ENCODE data around the gene CHD2.
"Not testable (repeated sequence)": the region's sequence is repeated elsewhere in the genome, so short reads cannot be mapped to it uniquely, and the experiment has no call there.

The CHD2 gene

DNA sequence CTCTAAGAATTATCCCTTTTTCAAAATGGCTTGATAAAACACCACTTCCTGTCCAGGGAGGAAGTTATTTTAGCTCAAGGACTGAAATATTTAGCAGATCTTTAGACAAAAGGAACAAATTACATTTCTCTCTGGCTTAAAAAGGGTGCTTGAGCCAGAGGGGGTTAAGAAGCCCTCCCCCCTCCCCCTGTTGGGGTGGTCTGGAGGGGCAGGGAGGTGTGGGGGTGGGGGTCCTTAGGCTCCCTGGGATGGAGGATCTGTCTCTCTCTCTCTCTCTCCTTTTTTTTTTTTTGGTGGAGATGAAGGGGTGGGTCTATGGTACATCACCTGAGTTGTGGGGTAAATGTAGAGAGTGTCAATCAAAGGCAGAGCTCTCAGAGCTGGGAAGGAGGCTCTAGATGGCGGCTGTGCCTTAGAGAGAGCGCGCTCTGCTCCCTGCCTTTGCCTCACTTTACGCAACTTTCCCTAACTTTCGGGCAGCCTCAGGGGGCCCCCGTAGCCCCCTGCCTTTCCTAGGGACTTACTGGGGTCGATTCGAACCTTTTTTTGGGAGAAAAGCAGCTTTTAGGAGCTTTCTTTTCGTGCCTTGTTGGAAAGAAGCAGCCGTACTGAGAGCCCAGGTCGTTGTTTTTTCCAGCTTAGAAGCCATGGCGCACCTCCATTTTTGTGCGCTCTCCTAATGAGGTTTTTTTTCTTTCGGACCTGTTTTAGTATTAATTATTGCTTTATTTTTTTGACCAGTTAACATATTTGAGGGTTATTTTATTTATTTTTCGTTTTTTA lies at the start of gene CHD2:
CHD2 (plus strand) TSS at position 377 of the 783 bp plus-strand sequence. CDS start 914 bp downstream, outside the sequence.
- DNase-seq = peak; percentile 89

DNA sequence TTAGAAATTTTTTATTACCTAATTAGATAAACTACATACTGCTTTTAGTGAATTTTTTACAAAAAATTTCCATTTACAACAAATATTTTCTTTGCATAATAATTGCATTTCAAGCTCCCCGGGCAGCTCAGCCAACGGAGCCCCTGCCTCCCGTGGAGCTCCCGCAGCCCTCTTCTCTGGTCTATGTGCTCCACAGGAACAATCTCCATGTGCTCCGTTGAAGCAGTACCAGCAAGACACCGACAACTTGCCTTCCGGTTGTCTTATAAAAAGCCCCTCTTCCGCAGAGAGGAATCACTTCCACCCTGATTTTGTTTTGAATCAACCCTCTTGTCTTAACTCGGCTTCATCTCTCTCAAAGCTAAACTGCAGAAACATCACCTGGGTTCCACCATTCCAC lies 46.9 kb upstream of the CHD2 start:
- no peak for DNase-seq

DNA sequence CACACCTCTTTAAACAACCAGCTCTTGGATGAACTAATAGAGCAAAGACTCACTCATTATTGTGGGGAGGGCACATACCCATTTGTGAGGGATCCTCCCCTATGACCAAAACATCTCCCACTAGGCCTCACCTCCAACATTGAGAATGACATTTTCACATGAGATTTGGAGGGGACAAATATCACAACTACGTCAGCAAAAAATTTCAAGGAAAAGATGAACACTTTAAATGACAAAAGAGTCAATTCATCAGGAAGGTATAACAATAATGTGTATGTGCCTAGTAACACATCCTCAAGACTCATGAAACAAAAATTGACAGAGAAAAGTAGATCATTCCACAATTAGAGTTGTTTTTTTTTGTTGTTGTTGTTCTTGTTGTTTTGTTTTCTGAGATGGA lies 38.4 kb upstream of the CHD2 start:
- no peak for DNase-seq

DNA sequence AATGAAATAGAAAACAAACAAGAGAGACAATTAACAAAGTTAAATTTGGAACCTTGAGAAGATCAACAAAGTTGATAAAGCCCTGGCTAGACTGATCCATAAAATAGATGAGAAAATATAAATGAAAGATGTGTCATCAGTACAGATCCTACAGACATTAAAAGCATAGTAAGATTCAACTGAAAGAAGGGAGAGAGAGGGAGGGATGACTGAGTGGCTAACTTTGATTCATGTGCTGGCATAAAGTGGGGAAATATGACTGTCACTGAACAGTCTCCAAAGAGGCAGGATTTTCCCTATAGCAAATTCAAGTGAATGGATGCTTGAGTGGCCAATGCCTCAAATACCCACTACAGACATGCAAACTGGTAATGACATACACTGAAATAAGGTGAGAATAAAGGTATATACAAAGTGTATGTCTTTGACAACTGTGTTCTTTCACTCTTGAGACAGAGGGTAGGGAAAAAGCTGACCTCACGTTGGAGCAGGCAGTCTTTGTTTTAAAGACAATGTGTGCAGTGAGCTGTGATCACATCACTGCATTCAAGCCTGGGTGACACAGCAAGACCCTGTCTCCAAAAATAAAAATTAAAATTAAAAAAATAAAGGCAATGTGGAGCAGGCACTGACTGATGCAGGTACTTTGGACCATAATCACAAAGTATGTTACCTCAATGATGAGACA lies 35.9 kb upstream of the CHD2 start:
- DNase-seq = no peak

DNA sequence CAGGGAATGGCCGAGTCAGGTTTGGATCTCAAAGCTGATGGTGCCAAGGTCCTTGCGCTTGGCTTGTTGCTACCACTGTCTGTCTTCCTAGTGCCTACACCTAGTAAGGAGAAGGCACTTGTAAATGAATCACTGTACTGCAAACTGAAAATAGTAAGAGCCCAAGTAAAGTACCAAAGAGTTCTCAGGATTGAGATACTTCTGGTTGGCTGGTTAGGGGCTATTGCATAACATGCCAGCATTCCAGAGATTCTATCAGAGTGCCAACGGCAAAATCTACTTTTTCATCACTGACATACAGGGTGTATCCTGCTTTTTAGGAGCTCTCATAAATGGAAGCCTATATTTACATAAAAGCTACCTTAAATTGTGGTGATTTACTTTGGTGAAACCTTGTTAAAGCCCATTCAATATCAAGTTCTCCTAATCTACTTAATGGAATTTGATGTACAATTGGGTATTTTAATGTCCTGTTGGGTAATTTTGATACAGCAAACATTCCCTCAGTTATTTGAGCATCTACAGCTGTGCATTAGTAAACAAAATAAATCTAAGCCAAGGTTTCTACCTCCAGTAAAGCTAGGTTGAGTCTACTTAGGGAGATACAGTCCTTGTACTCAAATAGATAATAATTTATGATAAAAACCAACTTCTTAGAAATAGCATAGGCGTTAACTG lies 30.7 kb upstream of the CHD2 start:
- DNase-seq = no peak

DNA sequence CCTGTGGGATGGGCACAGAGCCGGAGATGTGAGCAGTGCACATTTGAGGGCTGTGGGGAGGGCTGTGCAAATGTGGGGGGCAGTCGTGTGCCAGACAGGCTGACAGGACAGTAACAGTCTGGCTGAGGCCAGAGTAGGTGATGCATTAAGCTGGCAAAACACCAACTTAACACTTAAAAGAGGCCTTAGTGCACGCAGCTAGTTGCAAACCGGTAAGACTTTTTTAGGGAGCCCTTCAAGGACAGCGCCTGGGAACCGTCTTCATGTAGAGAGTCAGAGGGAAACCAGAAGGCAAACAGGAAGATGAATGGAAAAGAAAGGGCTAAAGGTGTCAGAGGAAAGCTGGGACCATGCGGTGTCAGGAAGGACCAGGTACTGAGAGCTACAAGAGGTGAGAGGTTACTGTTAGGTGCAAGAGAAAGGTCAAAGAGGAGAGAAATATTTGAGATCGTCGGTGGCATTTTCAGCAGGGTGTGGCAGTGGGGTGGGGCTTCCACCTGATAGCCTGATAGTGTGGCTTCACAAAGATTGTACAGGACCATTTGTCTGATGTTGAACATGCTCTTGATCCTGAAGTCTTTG lies 30.0 kb upstream of the CHD2 start:
- DNase-seq = no peak

DNA sequence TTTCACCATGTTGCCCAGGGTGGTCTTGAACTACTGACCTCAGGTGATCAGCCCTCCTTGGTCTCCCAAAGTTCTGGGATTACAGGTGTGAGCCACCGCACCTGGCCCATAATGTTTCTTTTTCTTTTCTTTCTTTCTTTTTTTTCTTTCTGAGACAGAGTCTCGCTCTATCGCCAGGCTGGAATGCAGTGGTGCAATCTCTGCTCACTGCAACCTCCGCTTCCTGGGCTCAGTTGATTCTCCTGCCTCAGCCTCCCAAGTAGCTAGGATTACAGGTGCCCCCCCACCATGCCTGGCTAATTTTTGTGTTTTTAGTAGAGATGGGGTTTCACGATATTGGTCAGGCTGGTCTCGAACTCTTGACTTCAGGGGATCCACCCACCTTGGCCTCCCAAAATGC lies 27.2 kb upstream of the CHD2 start:
- not testable (repeated sequence) for DNase-seq

DNA sequence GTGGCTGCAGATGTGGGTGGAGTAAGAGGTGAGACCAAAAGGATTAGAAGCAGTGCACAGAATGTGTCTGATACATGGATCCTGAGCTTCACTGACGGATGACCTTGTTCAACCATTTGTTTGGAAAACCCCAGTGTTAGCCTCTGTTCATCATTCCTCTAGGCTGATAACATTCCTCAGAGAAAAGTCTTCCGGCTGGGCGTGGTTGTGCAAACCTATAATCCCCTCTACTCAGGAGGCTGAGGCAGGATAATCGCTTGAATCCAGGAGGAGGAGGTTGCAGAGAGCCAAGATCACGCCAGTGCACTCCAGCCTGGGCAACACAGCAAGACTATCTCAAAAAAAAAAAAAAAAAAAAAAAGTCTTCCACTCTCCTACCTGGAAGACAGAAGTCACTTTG lies 23.1 kb upstream of the CHD2 start:
- DNase-seq = no peak

DNA sequence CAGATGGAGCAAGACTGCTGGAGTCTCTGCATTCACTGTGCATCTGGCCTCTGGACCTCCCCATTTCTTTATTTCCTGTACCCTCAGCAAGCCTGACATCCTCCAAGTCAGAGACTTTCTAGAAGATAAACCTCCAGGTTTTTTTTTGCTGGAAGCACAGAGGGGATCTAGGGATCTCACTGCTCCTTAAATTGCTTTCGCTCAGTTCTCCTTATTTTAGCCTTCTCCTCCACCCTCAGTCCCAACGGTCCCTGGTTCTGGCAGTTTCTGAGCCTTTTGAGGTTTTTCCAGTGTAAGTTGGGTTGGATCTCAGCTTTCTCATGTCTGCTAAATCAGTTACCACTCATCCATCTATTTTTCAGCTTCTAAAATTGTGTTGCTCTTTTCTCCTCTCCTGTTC lies 22.7 kb upstream of the CHD2 start:
- DNase-seq = peak; percentile 56

DNA sequence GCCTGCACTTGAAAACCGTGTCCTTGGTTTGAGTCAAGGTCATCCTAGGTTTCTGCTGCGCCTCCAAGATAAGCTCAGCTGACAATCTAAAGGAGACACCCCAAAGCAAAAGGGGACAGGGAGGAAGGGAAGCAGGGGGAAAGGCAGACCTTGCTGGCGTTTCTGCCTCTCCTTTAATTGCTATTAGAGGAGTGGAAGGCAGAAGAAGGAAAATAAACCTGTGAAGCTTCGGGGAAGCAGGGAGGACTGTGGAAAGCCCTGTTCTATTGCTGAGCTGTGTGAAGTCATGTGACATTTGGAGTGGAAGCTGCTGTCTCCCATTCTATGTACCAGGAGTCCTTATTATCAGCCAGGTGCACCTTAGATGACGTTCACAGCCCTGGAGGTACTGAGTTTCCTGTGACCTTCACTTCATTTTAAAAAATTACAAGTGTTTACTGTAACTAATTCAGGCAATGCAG lies 21.5 kb upstream of the CHD2 start:
- DNase-seq = no peak

DNA sequence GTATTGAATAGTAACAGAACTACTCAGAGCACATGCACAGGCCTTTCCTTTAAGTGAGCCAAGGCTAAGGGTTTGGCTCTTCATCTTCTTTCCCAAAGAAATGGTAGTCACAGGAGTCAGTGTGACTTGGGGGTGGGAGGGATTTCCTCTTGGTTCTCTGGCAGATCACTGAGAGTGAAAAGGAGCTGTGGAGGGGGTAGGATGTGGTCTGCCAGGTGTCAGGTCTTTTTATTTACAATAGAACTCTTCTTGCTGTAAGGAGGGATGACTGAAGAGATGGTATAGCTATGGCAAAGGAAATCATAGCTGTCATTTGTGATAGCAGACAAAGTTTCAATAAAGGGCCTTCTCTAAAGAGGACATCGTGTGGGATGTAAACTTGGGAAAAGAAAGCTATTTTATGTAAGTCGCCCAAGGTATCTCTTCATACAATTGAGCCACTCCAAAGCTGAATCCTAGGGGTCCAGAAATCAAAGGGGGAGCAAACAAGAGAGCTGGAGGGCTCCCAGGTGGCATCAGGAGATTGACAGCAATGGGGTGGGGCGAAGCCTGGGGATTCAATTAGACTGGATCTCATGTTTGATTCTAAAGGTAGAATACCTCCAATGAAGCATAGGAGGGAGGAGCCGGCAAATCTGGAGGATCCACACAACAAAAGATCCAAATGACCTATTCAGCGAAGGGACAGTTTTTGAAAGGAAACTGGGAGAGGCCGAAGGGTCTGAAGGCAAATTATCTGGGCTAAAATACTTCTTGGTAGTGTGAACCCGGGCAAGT lies 20.0 kb upstream of the CHD2 start:
- DNase-seq = no peak

DNA sequence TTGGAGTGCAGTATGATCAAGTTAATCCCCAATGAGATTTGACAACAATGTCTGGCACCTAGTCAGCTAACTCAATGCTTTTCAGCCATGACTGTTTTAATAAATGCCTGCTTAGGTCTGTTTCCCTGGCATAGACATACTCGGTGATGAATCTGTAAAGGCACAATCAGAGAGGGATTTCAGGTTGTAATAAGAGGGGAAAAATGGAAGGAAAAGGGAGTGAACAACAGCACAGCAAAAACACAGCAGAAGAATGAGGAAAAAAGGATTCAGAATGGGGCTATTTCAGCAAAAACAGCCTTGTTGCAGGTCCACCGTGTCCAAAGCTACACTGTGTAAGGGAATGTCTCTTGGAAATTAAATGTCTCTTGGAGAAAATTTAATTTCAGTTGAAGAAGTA lies 19.3 kb upstream of the CHD2 start:
- DNase-seq = no peak

DNA sequence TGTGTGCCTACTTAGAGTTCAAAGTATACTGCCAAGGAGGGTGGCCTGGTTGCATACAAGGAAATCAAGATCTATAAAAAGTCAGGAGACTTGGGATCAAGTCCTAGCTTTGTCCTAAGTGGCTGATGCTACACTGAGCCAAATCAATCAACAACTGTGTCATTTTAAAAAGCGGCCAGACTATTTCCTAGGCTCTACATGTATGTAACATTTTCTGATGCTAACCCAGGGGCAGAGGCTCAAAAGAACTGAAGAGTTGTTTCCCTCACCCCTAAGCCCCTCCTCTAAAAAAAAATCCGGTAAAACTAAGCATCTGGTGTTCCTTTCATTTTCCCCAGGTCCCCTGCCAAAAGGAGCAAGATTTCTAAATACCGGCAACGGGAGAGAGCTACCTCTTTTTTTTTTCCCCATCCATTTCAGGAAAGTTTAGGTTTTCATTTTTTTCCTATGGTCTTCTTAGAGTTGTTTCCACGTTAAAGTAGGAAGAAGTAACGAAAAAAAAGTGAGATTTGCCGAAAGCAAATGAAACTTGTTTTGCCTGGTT lies 18.8 kb upstream of the CHD2 start:
- DNase-seq = peak; percentile 64

DNA sequence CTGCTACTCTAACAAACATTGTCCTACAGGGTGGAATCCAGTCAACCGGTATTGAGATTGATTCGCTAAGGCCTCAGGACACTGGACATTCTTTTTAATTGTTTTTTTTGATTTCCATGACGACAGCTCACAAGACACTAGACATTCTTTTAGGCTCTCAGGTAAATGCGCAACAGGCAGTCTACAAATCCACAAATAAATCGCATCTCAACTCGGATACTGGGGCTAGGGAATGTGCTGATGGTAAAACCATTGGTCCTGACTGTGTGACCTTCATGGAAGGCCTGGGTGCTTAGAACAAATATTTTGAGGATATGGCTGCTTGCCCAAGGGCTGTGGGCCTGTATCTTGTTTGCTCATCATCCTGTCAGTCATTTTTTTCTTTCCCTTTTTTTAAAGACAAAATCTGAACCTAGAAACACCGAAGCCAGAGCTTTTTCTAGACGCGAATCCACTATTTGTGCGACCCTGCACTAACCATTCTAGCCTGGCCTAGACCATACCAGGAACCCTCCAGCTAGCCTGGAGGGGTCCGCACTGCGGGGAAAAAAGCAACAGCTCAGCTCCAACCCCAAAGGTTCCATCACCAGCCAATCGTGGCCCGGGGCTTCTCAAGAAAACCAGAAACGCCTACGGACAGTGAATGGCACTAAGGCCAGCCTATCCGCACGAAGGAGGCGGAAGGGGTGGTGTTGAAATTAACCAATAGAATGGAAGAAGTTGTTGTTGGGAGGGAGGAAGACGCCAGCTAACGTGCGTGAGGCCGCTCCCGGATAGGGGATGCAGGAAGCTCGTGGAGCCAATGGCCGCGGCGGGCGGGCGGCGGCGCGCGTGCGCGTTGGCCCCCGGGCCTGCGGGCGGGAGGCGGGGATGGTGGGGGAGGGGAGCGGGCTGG lies 18.1 kb upstream of the CHD2 start:
- DNase-seq = peak; percentile 99

DNA sequence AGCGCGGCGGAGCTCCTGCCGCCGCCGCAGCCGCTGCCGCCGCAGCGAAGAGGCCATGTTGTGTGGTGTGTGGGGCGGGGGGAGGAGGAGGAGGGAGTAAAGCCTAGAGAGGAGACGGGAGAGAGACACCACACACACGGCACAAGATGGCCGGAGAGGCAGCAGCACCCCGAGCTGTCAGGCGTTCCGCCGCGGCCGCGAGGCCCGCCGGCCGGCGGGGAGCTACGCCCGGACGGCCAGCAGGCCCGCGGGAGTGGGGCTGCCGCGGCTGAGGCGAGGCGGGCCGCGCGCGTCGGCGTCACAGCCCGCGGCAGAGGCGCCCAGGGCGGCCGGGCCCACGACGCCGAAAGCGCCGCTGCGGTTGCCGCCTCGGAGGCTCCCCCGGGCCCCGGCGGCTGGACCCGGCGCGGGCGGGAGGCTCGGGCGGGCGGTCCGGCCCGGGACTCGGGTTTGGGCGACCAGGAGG lies 17.4 kb upstream of the CHD2 start:
- no peak for DNase-seq

DNA sequence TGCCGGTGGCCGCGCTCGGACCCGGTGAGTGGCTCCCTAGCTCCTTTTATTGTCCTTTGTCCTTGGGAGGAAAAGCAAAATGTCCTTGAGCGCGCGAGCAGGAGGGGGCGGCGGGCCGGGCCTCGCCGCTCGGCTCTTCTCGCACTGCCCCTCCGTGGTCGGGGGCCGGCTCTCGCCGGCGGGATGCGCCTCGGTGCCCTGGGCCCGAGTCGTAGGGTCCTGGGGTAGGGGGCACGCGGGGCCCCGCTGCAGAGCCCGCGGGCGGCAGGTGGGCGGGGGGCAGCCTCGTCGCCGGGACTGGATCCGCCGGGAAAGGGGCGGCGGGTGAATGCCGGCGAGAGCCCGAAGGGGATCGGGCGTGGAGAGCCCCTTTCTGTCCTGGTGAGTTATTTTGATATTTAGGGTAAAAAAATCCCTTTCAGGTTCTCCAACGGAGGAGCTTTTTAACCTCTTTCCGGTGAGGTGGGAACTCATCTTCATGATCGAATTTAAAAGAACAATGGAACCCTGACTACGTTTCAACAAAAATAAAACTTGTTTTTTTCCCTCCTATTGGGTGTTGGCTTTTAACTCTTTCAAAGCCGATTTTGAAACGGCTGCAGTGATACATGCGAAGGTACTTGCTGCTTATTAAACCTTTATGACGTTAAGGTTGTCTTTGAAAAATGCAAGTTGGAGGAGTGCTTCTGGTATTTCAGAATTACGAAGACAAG lies 16.8 kb upstream of the CHD2 start:
- peak; percentile 67 for DNase-seq

DNA sequence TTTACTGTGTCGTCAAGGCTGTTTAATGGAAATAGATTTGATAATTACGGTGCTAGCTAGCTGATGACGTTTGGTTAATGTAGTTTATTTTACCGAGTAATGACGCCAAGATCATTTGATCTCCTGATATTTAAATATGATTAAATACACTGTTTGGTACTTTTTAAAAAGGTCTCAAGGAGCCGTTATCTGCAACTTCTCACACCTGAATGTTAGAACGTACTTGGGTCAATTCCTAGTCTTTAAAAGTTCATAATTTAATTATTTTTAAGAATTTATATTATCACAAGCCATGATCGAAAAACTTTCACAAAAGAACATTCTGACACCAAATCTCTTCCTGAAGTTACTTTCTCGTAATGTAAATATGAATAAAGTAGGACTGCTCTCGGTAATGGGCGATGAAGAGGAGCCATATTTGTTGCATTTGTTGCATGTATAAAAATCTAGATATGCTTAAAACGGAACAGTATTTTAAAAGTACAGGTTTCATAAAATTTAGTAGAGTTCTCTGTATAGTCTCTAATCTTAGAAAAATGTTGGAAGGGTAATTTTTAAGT lies 16.2 kb upstream of the CHD2 start:
- DNase-seq = no peak

DNA sequence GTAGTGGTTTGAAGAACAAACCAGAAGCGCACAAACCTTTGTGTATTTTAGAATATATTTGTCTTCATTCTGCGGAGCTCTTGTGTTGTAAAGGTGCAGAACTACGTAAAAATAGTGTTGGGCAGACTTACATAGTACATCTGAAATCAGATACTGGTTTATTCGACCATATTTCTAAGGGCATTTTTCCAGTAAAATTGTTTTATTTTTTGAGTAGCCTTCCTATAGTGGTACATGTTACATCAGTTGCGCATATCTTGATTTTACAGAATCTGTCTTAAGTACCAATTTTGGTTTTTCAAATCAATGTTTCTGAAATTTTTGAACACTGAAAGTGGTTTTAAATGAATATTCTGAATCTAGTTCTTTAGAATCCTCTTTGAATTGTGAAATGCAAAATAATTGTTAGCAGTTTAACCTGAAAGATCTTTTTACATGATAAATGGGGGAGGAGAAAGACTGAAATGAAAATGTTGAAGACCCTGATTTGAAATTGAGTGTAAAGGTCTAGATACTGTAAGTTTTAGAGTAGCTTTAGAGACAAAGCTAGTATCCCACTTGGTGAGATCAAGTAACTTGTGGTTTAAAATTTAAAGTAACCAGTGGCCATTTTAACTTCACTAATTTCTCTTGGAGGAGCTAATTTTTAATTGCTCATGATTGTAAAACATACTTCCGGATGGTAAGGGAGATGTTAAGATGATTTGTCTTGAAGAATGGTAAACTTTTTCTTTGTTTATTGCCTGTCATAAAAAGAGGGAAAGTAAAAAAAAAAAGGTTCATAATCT lies 15.5 kb upstream of the CHD2 start:
- DNase-seq = no peak
